Activated T-helper 17 cell treated with anti-CD3 and anti-CD28 coated beads, Interleukin-2, amount 50 U/mL, for 72 hours (primary cell): ENCODE results near the gene AUTS2. TPM values are rescaled to one million over a fixed set of nuclear protein-coding genes. Genes with fewer than 3 reads are reported as not detected.

Source experiments
- ATAC-seq: fragments of 150-1000 bp; cut with Tn5 transposase; replicated peaks from 2 replicates; pipeline ENCODE4 v1.10.0; 2021; ENCODE audit warnings: mild to moderate bottlenecking, moderate library complexity
- H3K27ac Mint-ChIP-seq: one replicate; pipeline ENCODE4 v1.8.0; 2022; ENCODE audit warnings: mixed read lengths
- H3K27me3 Mint-ChIP-seq: one replicate; pipeline ENCODE4 v1.8.0; 2022; ENCODE audit warnings: mixed read lengths
- H3K36me3 Mint-ChIP-seq: one replicate; pipeline ENCODE4 v1.8.0; 2022; ENCODE audit warnings: low read depth, mild to moderate bottlenecking, mixed read lengths
- H3K4me1 Mint-ChIP-seq: one replicate; pipeline ENCODE4 v1.8.0; 2022; ENCODE audit warnings: mixed read lengths
- H3K4me3 Mint-ChIP-seq: one replicate; pipeline ENCODE4 v1.8.0; 2022; ENCODE audit warnings: mild to moderate bottlenecking, mixed read lengths
- H3K9me3 Mint-ChIP-seq: one replicate; pipeline ENCODE4 v1.8.0; 2022; ENCODE audit warnings: mixed read lengths
- total RNA-seq, 2 donors: library from RNA; stranded (reverse); gene quantifications; one replicate each; pipeline ENCODE4 v1.2.3, GENCODE V29; 2022

Gene AUTS2
- total RNA-seq, 2 donors from 2014 or later, result 20.1 to 39.9 TPM

DNA sequence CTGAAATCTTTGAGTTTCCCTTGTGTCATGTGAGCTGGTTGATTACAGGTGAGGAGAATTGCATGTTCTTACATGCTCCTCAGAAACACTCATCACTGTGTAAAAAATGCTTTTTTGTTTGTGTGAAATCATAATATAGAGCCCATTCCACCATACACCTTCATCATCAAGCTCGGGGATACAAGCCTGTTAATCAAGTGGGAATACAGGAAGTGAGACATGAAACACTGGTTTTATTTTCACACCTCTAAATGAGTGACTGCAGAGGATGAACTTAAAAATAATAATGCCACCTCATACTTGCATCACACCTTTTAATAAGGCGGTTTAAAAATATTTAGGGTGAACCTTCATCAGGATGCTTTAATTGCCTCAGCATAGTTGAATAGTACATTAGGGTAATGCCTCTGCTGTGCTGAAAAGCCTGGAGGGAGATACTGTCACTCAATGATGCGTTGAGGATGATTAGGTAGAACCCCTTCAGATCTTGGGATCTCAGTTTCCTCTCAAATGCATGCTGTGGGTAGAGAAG, 164.6 kb downstream of the AUTS2 start:
- Mint-ChIP-seq H3K4me3 (no peak overlapping the region), H3K9me3 (peaks cover 4% of the 10 kb centered on the region), H3K36me3 (no peaks in the 10 kb centered on the region), H3K27ac (no peak overlapping the region), H3K27me3 (peaks cover 6% of the 10 kb centered on the region), H3K4me1 (no peaks in the 10 kb centered on the region)
- ATAC-seq, result peak; percentile 38

DNA sequence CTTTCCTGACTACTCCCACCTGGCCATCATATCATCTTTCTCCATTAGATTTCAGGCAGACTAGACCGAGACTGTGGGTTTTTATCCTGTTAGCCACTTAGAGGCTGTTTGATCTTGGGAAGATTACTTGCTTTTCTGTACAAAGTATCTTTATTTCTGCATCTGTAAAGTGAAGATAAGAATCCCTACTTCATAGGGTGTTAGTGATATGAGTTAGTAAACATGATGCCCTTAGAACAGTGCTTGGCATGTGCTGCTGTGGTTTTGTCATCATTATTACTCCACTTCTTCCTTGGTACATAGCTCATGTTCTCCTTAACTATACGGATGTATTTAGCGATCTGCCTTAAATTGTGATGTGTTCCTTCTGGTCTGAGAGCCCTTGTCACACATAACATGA, 165.2 kb downstream of the AUTS2 start:
- Mint-ChIP-seq H3K27ac (no peak overlapping the region), H3K4me3 (no peak overlapping the region), H3K4me1 (no peaks in the 10 kb centered on the region), H3K9me3 (peaks cover 4% of the 10 kb centered on the region), H3K27me3 (peaks cover 6% of the 10 kb centered on the region), H3K36me3 (no peaks in the 10 kb centered on the region)
- no peak for ATAC-seq

DNA sequence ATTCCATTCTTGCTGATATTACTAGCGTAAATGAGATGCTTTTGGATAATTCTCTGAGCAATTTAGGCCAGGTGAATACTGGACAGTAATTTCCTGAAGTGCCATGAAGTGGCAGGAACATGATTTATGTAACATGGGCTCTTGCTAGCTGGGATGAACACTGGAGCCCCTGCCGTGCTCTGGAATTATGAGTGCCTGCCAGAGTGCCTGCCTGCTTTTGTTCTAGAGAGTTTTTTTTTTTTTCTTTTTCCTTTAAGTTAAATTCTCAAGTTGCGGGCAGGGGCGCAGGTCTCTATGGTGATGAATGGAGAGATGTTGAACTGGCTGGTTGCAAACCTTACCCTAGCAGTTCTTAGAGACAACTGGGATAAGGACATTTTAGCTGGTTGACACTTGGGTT, 165.9 kb downstream of the AUTS2 start:
- ATAC-seq, result no peak
- no peaks in the 10 kb centered on the region for H3K36me3 Mint-ChIP-seq
- no peak overlapping the region for H3K4me3 Mint-ChIP-seq
- no peaks in the 10 kb centered on the region for H3K4me1 Mint-ChIP-seq
- H3K27ac Mint-ChIP-seq, result no peak overlapping the region
- H3K9me3 Mint-ChIP-seq, result peaks cover 4% of the 10 kb centered on the region
- H3K27me3 Mint-ChIP-seq, result peaks cover 6% of the 10 kb centered on the region

DNA sequence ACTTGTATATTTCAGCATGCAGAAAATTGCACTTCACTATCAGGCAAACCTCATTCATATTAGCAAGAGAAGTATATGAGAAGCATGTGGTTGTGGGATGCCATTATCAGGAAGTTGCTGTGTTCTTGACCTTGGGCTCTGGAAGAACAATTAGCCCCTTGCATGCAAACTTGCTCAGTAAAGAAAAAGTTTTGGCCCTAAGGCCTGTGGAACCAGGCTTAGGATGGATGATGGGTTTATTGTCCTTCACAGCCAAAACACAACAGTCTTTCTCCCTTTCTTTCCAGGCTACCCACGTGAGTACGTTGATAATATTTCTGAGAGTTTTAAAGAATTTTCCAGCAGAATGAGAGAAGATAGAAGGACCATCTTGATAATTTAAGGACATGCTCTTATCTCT, 166.4 kb downstream of the AUTS2 start:
- H3K36me3 Mint-ChIP-seq, result no peaks in the 10 kb centered on the region
- peaks cover 4% of the 10 kb centered on the region for H3K9me3 Mint-ChIP-seq
- no peak overlapping the region for H3K4me3 Mint-ChIP-seq
- no peak overlapping the region for H3K27ac Mint-ChIP-seq
- H3K4me1 Mint-ChIP-seq, result no peaks in the 10 kb centered on the region
- no peak for ATAC-seq
- peaks cover 6% of the 10 kb centered on the region for H3K27me3 Mint-ChIP-seq

DNA sequence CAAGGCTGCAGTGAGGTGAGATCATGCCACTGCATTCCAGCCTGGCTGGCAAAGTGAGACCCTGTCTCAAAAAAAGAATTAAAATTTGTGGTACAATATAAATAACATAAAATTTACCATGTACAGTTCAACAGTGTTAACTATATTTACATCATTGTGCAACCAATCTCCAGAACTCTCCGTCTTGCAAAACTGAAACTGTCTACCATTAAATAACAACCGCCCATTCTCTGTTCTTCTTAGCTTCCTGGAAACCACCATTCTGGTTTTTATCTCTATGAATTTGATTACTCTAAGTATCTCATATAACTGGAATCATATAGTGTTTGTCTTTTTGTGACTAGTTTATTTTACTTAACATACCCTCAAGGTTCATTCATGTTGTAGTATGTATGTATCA, 167.6 kb downstream of the AUTS2 start:
- H3K36me3 Mint-ChIP-seq, result no peaks in the 10 kb centered on the region

DNA sequence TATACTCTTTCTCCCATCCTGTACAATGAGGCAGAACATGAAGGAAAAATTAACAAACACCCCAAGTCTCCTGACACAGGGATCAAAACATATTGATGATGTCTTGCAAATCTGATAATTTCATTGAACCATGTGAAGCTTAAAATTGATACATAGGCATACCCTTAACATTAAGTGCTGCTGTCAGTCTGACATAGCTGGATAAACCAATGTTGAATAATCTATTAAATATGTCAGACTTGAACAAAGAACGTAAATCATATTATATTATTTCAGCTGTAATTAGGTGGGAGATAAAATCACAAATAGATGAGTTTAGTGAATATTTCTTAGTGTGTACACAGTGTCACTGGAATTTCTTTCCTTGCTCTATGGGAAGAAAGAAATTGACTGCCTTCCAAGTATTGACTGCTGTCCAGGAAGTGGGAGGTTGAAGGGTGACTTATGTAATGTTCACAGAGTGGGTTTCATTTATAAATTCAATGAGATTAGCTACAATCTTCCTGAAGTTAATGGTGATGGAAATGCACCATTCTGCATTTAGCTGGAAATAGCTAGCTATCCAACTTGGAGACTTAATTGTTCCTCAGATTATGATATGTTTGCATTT, 170.8 kb downstream of the AUTS2 start:
- Mint-ChIP-seq H3K4me3 (no peak overlapping the region), H3K4me1 (no peaks in the 10 kb centered on the region), H3K36me3 (no peaks in the 10 kb centered on the region), H3K27ac (no peak overlapping the region), H3K27me3 (peaks cover 3% of the 10 kb centered on the region), H3K9me3 (peaks cover 4% of the 10 kb centered on the region)
- ATAC-seq, result no peak

More for the DNA sequence above, 167.6 kb downstream of the AUTS2 start:
- peaks cover 6% of the 10 kb centered on the region for H3K27me3 Mint-ChIP-seq
- ATAC-seq, result no peak
- peaks cover 4% of the 10 kb centered on the region for H3K9me3 Mint-ChIP-seq
- no peak overlapping the region for H3K4me3 Mint-ChIP-seq
- no peak overlapping the region for H3K27ac Mint-ChIP-seq
- H3K4me1 Mint-ChIP-seq, result no peaks in the 10 kb centered on the region

DNA sequence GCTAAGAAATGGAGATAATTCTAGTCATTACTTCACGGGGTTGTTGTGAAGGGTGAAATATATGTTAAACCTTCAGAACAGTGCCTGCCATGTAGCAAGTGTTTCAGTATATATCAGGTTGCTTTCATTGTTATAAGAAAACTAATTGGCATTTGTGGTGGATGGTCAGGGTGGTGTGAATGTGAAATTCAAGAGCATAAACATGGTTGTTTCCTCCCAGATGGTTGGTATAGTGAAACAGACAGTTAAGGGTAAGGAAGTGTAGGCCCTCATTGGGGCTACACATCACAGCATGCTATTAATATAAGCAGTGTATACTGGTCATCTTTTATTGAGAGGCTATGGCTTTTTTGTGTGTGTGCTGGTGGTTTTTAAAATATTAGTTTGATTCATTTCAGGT, 171.6 kb downstream of the AUTS2 start:
- Mint-ChIP-seq H3K9me3 (peaks cover 4% of the 10 kb centered on the region), H3K4me1 (no peaks in the 10 kb centered on the region), H3K27ac (no peak overlapping the region), H3K27me3 (no peaks in the 10 kb centered on the region), H3K36me3 (no peaks in the 10 kb centered on the region), H3K4me3 (no peak overlapping the region)
- no peak for ATAC-seq

DNA sequence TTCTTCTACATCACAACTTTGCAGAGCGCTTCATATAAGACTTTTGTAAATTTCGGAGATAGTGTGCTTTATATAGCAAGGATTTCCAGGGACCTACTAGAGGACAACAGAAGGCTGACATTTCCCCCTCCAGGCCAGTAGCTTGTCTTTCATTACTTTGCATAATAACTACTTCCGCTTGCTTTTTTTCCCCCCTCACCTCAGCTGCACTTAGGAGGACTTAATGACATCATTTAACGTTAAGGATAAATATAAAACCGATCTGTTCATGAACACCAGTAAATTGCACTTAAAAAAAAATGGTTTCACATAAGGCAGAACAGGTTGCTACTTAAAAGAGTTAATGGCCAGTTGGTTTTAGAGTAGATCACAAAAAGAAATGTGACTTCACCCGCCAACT, 172.3 kb downstream of the AUTS2 start:
- Mint-ChIP-seq H3K4me1 (no peaks in the 10 kb centered on the region), H3K4me3 (no peak overlapping the region), H3K27ac (no peak overlapping the region), H3K36me3 (no peaks in the 10 kb centered on the region), H3K9me3 (peaks cover 4% of the 10 kb centered on the region), H3K27me3 (no peaks in the 10 kb centered on the region)
- no peak for ATAC-seq

DNA sequence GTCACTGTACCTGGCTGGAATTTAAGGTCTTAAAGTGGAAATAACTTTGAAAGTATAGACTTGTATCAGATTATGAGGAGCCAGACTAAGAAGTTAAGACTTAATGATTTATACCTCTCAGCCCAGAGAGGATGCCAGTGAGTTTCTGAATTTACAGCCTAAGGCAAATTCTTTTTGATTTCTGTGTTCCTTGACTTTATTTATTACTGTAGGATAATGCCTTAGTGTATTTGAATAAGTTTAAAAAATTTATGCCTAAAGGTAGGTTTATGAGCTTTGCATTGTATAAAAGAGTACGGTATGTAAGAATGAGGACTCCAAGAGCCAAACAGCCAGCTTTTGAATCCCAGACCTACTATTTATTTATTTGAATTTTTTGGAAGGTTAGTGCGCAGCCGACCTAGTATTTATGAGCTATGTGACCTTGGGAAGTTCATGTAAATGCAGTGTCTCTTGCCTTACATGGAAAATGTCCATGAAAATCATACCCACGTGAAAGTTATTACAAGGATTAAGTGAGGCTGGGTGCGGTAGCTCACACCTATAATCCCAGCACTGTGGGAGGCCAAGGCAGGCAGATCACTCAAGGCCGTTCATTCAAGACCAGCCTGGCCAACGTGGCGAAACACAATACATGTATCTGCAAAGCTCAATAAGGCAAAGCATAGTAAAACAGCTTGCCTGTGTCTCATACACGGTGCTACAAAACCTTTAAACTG, 174.6 kb downstream of the AUTS2 start:
- Mint-ChIP-seq H3K27me3 (no peaks in the 10 kb centered on the region), H3K9me3 (no peaks in the 10 kb centered on the region), H3K36me3 (no peaks in the 10 kb centered on the region)

DNA sequence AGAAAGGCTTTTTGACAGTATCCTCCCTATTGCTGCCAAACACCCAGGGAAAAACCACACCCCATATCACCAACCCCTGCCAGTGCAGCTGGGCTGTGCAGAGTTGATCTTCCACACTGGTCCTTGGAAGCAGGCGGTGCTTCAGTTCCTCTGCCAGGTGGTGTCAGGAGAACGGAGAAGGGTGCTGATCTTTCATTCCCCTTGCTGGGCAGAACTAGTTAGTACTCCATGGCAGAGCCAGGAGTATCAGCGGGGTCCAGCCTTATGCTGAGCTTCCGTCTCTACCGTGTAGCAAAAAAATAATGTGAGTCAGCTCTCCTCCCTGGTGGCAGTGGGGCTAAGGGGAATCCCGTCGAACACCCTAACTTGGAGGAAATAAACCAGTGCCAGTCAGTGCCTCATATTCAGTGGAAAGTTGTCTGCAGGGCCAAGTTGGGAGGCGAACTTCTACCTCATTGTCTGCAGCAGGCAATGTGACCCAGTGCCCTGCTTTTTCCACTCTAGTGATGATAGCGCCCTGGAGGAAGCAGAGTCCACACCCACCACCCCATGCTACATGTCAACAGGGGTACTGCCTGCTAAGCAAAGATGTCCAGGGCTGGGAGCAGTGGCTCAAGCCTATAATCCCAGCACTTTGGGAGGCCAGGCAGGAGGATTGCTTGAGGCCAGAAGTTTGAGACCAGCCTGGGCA, 175.4 kb downstream of the AUTS2 start:
- Mint-ChIP-seq H3K36me3 (no peaks in the 10 kb centered on the region), H3K27ac (no peak overlapping the region), H3K27me3 (no peaks in the 10 kb centered on the region), H3K9me3 (no peaks in the 10 kb centered on the region), H3K4me1 (no peaks in the 10 kb centered on the region), H3K4me3 (no peak overlapping the region)
- ATAC-seq, result no peak

More for the DNA sequence above, 174.6 kb downstream of the AUTS2 start:
- no peaks in the 10 kb centered on the region for H3K4me1 Mint-ChIP-seq
- no peak overlapping the region for H3K27ac Mint-ChIP-seq
- no peak for ATAC-seq
- no peak overlapping the region for H3K4me3 Mint-ChIP-seq

DNA sequence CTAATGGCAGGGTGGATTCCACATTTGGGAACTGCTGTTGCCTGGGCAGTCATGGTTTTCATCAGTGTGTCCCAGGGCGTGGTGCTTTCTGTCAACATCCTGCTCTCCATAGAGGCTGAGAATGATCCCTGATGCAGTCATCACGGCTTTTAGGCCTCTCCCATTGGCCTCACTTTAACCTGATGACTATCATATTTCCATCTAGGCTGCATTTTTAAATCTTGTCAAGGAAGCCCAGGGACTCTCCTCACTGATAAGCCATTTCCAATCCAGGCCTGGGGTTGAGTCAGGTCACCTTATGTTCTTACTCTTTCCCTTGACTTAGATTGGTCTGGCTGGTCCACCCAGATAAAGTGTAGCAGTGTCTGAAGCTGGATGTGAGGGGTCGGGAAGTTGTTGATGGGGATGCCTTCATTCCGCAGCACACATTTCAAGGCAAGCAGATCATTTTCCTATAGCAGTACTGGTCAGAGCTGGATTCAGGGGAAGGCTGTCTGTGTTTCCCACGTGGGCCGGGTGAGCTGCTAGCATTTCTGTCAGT, 177.0 kb downstream of the AUTS2 start:
- no peaks in the 10 kb centered on the region for H3K4me1 Mint-ChIP-seq
- ATAC-seq, result no peak
- no peaks in the 10 kb centered on the region for H3K9me3 Mint-ChIP-seq
- no peaks in the 10 kb centered on the region for H3K36me3 Mint-ChIP-seq
- no peaks in the 10 kb centered on the region for H3K27me3 Mint-ChIP-seq
- H3K4me3 Mint-ChIP-seq, result no peak overlapping the region
- H3K27ac Mint-ChIP-seq, result no peak overlapping the region

DNA sequence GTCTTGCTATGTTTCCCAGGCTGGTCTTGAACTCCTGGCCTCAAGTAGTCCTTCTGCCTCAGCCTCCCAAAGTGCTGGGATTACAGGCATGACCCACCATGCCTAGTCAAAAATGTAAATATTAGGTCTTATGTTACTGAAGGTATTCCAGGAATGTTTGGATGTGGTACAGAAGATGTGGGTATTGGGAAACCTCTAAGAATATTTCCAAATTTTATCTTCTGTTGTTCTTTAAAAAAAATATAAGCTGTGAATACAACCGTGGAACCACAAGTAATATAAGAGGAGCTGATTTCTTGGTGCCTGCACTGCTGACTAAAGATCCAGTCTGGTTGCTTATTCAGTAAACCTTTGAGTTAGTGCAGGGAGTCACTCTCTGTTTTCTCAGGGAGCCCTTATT, 178.3 kb downstream of the AUTS2 start:
- ATAC-seq, result no peak
- Mint-ChIP-seq H3K4me3 (no peak overlapping the region), H3K27ac (no peak overlapping the region), H3K9me3 (no peaks in the 10 kb centered on the region), H3K36me3 (no peaks in the 10 kb centered on the region), H3K27me3 (no peaks in the 10 kb centered on the region), H3K4me1 (no peaks in the 10 kb centered on the region)

DNA sequence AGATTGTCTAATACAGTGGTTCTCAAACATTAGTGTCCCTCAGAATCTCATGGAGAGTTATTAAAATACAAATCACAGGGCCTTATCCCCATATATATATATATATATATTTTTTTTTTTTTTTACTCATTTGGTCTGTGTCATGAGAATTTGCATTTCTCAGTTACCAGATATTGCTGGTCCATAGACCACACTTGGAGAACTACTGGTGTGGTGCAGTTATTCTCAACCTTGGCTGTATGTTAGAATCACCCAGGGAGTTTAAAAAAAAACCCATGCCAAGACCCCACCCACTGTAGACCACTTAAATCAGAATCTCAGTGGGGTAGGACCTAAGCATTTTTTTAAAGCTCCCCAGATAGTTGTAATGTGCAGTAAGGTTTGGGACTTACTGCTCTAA, 179.9 kb downstream of the AUTS2 start:
- no peaks in the 10 kb centered on the region for H3K4me1 Mint-ChIP-seq
- H3K27me3 Mint-ChIP-seq, result no peaks in the 10 kb centered on the region
- no peaks in the 10 kb centered on the region for H3K36me3 Mint-ChIP-seq
- no peak overlapping the region for H3K27ac Mint-ChIP-seq
- no peaks in the 10 kb centered on the region for H3K9me3 Mint-ChIP-seq
- ATAC-seq, result no peak
- no peak overlapping the region for H3K4me3 Mint-ChIP-seq

DNA sequence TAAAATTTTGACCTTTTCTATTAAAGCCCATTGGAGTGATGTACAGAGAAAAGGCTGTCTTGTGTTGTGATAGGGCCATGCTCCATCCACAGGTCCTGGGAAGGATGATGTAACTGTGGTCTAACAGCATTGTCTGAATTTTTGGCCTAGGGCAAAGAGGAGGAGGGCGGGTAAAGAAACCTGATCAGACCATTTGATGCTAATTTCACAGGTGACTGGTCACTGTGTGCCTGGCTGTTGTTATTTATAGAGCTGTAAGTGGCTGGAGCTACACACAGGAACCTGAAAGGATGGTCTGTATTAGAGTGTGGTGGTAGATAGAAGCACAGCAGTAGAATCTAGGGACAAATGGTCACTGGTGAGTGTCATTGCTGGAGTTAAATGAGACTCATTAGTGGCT, 182.1 kb downstream of the AUTS2 start:
- no peak overlapping the region for H3K4me3 Mint-ChIP-seq
- H3K4me1 Mint-ChIP-seq, result no peaks in the 10 kb centered on the region
- no peaks in the 10 kb centered on the region for H3K36me3 Mint-ChIP-seq
- H3K27ac Mint-ChIP-seq, result no peak overlapping the region
- H3K9me3 Mint-ChIP-seq, result no peaks in the 10 kb centered on the region
- no peak for ATAC-seq
- no peaks in the 10 kb centered on the region for H3K27me3 Mint-ChIP-seq

DNA sequence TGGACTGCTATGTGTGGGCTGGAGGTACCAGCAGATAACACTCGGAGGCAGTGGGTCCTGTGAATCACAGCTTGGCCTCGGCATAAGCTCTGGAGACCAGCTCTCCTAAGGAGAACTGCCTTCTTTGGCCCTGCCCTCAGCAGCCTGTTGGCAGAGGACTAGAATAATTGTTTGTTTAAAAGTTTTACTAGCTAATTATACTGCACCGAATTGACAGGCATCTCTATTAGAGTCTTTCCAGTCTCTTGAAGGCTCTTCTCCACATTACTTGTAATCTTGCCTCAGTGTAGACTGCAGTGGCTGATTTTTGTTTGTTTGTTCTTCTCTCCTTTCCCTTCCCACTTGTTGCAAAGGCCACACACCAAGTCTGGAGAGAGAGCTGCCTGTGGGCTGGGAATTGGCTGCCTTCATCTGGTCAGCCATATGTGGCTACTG, 183.2 kb downstream of the AUTS2 start:
- Mint-ChIP-seq H3K27ac (no peak overlapping the region), H3K27me3 (no peaks in the 10 kb centered on the region), H3K9me3 (no peaks in the 10 kb centered on the region), H3K4me3 (no peak overlapping the region), H3K4me1 (no peaks in the 10 kb centered on the region), H3K36me3 (no peaks in the 10 kb centered on the region)
- ATAC-seq, result no peak
